HG03342 (cell line): ENCODE results near the gene SVIL.
"Not testable (repeated sequence)": the region's sequence is repeated elsewhere in the genome, so short reads cannot be mapped to it uniquely, and the experiment has no call there.

ENCODE experiments used
- ATAC-seq: cut with Tn5 transposase; IDR thresholded peaks from one replicate; pipeline ENCODE4 v1.9.1; 2021; ENCODE audit warnings: mild to moderate bottlenecking, moderate library complexity; ENCODE audit not compliant: unreplicated experiment

The SVIL gene

DNA sequence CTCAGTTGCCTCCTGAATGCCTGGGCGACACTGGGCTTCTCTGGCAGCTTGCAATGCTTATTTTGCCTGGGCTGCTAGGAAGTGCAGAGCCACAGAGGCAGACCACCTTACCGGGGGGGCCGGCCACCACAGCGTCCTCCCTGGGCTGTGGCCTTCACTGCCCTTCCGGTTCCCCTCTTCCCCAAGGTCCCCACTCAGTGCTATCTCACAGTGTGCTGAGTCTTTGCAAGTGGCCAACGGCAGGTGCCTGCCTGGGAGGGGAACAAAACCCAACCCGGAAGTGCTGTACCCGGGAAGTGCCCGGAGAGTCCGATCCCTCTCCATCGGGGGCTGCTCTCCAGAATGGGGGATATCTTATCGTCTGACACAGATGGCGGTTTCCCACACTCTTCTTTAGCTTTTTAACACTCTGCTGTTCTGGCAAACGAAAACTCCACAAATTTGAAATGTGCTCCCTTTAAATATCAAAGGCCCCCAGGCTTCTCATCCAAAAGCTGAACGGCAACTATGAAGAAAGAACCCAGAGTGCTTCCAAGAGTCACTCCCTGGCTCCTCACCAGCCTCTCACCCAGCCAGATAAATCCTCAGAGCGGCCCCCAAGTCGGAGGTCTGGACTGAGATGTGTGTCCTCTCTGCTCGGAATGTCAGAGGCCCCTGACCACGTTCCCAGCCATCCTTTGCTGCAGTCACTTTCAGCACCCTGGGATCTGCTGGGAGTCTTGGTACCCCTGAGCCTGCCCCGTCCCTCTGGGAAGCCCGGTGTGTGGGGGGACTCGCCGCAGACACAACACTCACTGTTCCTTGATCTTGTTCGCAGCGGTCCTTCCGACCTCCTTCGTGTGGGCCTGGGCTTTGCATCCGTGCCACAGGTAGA, 165.1 kb downstream of the SVIL start:
- ATAC-seq = no peak

DNA sequence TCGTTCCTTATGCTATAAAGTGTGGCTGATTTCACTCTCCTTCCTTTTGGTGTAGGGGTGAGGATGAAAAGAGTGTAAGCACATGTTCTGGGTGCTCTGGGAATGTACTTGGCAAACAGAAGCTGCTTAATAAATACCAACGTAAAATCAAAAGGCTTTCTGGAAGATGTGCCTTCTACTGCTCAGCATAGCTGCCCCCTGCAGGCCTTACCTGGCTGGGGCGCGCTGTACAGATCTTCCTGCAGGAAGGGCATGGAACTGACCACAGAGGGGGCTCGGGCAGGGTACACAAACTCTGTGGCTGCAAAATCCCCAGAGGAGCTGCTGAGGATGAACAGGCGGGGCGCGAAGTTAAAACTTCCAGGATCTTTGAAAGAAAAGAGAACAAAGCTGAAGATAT, 169.4 kb downstream of the SVIL start:
- ATAC-seq = no peak

DNA sequence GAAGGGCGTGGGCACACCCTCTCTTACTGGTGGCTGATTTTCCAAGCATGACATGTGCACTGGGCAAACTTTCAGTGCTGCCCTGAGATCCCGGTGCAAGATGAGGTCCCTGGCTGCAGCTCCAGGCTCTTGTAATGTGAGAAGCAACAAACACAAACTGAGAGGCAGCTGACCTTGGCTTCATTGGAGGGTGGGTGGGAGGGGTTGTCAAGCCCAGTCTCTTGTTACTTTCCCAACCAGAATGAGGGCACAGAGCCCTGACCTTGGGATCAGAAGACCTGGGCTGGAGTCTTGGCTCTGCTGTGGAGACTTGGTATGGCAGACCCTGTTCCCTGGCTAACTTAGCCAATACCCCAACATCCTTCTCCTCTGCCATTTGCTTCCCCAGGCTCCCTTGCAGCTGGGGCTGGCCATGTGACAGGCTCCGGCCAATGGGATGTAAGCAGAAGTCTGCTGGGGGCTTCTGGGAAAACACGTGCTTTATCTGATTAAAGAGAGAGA, 170.1 kb downstream of the SVIL start:
- not testable (repeated sequence) for ATAC-seq

DNA sequence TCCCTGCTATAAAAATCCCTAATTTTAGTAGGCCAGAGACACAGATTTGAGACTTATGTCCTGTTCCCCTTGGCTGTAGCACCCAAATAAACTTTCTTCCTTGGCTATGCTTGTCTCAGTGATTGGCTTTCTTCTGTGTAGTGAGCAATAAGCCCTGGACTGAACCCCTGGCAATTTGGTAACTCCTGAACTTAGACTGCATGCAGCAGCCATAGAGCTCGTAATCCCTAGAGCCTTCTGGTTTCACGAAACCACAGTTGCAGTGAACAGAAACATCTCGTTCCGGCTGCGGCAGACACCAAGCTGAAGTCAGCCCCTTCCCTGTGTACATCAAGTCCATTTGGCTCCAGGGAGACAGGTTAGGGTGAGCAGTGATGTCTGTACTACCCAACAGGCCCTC, 173.7 kb downstream of the SVIL start:
- no peak for ATAC-seq

DNA sequence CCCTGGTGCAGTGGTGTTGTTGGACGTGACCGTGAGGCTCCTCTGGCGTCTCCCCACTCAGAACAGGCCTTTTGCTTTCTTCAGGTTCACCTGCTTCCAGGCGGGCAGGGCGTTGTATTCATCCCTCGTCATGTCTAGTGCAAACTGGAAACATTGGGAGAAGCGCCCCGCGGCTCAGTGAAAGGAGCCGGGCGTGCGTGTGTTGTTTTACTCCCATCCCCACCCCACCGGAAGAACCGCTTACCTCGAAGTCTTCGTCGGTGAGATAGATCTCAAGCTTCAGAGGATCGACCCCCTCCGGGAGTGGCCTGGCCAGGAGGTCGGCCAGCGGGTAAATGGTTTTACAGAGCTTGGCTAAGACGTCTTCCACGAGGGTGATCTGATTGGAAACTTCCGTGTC, 176.6 kb downstream of the SVIL start:
- ATAC-seq = not testable (repeated sequence)

DNA sequence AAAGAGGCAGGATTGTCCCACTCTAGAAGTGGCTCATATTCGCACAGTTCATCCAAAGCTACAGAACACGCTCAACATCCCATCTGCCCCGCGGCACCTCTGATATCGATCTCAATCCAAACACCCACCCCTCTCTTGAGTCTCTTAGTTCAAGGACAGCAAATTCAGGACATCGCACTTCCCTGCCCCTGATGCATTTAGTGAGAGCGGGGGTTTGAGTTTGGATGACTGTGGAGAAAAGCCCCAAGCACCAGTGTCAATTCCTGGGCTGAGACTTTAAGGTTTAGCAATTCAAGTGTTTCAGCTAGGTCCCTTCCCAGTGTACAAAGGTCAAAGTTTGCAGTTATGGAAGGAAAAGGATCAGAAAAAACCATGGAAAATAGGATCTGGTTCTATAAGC, 179.7 kb downstream of the SVIL start:
- no peak for ATAC-seq

DNA sequence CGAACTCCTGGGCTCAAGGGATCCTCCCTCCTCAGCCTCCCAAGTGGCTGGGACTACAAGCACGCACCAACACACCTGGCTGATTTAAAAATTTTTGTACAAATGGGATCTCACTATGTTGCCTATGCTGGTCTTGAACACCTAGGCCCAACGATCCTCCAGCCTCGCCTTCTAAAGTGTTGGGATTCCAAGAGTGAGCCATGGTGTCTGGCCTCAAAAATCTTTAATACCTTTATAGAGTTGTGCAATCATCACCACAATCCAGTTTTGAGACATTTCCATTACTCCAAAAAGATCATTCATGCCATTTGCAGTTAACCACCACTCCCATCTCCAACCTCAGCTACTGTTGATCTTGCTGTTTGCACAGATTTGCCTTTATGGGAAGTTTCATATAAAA, 180.5 kb downstream of the SVIL start:
- no peak for ATAC-seq

DNA sequence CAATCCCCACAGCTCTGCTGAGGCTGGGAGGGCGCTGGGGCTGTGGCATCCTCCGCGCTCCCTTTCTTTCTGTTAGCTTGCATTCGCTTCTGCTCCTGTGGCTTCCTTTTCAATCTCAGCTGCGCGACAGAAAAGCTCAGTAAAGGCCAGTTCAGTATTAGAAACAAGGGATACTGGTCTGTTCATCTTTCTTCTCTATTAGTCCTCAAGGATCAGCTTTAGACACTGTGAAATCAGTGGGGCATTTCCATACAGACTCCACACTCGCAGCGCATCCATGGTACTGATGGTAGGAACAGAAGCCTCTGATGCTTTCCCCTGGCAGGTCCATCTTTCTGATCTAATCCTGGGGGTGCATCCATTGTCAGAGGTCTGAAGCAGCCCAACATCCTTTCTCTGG, 182.2 kb downstream of the SVIL start:
- ATAC-seq = no peak

DNA sequence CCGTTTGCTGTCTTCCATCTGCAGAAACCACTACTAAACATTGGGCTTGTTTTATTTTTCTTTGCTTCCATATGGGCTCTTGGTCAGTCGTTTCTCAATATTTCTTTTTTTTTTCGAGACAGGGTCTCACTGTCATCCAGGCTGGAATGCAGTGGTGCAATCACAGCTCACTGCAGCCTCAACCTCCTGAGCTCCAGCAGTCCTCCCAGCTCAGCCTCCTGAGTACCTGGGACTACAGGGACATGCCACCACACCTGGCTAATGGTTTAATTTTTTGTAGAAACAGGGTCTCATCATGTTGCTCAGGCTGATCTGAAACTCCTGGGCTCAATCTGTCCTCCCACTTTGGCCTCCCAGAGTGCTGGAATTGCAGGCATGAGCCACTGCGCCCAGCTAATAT, 182.8 kb downstream of the SVIL start:
- ATAC-seq = no peak

DNA sequence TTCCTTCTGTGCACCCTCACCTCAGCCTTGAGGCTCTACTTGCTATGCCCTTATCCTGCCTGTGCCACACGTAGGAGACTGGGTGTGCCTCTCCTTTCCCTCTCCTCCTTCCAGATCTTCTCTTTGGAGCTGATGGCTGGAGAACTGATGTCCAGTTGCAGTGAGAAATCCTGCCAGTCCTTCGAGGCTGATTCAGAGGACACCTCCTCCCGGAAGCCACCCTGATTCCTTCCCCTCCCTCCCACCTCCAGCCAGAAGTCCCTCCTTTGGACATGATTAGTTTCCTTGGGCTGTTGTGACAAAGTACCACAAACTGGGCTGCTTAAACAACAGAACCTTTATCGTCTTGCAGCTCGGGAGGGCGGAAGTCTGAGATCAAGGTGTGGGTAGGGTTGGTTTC, 184.4 kb downstream of the SVIL start:
- no peak for ATAC-seq

DNA sequence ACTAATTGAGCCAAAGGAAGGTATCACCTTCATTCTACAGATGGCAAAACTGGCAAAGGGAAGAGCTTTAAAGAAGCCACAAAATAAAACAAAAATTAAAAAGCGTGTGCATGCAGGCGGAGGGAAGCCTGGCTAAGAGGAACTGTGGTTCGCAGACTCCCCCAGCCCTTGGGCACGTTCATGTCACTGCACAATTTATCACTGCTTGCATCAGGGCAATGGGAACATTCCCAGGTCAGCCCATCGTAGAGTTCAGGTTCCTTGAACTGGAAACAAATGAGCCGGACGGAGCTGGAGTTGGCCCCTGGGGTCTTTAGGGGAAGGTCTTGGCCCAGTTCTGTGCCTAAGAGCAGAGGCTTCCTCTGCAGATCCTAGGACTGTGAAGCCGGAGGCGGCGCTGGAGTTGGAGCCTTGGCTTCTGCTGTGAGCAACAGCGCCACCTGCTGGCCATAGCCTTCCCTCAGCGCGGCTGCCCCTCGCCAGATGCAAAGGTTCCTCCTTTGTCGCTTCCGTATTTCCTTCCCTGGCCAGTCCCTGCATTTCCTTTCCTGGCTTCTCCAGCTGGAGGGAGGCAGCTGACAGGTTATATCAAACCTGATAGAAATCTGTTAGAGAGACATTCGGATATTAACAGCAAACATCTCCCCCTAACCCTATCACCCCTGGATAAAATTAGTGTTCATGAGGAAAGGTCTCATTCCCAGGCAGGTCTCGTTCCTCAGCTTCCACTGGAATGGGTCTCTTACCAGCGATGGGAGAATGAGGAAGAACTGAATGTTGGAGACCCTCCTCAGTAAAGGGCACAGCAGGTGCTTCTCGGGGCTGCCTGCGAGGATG, 185.8 kb downstream of the SVIL start:
- peak; percentile 90 for ATAC-seq

DNA sequence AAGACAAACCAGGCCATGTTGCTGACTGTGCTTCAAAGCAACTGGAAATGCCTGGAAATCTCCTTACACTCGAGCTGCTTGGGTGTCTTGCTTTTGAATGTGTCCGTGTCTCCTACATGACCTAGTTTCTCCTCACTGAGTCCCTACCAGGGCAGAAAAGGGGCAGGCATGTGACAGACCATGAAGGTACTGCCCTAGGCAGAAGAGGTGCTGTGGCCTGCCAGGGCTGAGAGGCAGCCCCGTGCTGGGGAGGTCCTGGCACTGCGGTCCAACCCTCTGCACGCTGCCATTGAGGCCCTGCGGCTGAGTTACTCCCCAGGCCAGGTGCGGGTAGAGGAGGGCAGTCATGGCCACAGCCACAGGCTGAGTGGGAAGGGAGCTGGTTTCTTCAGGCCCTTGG, 186.6 kb downstream of the SVIL start:
- ATAC-seq = no peak

DNA sequence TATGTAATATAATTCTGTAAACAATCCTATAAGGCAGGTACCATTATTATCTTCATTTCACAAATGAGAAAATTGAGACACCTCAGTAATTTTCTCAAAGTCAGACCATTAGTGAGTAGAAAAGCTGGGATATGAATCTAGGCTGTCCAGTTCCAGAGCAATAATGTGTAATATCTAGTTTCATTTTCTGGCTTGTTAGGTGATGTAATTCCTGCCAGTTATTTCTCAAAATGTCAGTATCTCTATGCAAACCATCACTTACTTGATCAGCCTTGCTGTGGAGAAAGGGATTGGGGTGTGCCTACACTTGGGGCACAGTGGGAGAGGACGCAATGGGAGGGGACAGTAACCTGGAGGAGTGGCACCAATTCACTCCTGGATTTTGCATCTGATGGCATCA, 188.4 kb downstream of the SVIL start:
- ATAC-seq = no peak

DNA sequence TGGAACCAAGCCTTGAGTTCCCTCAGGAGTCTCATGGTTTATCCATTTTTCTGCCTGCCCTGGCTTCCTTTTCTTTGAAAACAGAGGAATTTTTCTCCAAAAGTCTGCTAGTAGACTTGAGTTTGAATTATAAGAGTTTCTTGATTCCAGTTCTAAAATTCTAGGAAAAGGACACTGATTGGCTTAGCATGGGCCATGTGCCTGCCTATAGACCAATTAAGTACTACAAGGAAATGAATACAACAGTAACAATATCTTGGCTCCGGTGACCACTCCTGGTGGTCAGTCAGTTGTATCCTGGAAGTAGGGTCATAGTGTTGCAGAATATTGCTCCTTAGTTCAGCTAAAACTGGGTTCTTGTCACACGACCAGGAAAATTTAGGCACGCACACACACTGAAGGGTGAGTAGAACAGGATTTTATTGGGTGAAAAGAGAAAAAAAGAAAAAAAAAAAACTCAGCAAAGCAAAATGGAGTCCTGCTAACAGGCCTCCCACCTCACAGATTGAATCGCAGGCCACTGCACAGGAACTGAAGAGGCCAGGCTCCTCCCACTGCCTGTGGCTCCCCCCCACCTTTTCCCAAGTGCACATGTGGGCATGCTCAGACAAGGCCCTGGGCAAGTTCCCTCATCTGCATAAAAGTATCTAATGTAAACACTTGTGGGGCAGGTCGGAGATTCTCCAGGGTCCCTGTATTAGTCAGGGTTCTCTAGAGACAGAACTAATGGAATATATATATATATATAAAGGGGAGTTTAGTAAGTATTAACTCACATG, 190.8 kb downstream of the SVIL start:
- ATAC-seq = no peak

DNA sequence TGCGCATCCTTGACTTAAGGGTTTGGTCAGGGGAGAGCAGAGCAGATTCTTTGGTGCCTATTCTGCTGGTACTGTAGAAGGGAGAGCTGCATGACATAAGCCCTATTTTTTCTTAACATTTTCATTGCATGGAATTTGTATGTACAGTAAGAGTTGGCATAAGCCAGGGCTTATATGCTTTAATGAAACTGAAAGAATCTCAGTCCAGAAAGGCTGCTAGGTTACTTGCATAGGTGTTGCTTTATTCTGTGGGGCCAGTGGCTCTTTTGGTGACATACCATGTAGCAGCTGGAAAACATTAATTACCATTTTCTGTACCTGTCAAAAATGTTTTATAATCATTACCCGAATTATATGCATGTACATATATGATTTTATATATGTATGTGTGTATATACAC, 193.8 kb downstream of the SVIL start:
- no peak for ATAC-seq

DNA sequence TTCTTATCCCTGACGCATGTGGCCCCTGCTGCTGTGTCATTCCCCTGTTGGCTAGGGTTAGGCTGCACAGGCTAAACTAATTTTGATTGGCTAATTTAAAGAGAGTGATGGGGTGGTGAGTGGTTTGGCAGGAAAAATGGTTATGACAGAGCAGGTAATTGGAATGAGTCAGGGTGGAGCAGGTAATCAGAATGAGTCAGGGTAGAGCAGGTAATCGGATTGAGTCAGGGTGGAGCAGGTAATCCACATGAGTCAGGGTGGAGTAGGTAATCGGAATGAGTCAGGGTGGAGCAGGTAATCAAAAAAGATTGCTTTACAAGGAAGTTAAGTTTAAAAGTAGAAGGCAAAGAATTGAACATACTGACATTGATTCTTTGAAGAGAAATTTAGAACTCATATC, 195.8 kb downstream of the SVIL start:
- ATAC-seq = not testable (repeated sequence)

DNA sequence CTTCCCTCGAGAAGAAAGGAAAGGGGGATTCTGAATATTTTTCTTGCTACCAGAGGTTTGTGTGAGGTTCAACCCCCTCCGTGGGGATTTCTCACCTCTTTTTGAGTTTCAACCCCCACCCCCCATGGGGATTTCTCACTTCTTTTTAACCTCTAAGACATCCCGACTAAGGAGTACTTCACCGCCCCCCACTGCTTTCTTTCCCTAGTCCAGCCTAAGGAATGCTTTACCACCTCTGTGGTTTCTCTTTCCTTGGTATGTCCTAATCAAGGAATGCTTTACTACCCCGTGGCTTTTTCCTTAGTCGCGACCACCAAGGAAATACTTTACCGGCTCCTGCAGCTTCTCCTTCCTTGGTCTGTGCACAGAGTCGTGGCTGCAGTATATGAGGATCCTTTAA, 196.5 kb downstream of the SVIL start:
- ATAC-seq = no peak

DNA sequence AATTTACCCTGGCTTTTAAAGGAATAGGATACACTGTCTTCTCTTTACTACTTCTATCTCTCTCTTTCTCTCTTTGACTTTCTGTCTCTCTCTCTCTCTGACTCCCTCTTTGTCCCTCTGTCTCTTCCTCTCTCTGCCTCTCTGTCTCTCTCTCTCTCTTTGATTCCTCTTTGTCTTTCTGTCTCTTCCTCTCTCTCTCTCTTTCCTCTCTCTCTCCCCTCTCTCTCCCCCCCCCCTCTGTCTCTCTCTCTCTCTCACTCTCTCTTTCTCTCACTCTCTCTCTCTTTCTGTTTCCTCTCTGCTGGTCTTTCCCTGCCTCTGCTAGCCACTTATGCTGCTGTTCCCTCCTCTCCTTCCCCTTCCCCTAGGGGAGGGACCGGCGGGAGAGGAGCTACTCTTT, 196.9 kb downstream of the SVIL start:
- ATAC-seq = no peak

DNA sequence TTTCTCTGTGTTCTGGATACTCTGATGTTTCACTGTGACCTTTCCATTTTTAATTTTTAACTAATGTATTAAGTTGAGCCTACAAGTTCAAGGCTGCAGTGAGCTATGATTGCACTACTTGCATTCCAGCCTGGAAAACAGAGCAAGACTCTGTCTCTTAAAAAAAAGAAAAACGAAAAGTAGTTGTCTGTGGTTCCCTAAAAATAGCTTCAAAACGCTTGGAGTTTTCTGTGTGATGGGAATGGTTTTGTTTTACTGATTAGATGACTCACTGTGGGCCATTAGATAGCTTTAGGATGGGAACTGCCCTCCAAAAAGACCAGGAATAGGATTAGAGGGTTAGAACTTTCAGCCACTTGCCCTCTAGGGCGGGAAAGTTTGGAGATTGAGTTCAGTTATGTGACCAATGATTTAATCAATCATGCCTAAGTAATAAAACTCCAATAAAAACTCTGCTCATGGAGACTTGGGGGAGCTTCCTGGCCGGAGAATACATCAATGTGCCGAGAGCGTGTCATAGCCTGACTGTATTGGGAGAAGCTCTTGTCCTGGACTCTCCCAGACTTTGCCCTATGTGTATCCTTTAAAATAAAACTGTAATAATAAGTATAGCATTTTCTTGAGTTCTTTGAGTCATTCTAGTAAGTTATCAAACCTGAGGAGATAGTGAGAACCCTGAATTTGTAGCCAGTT, 198.8 kb downstream of the SVIL start:
- ATAC-seq = no peak

DNA sequence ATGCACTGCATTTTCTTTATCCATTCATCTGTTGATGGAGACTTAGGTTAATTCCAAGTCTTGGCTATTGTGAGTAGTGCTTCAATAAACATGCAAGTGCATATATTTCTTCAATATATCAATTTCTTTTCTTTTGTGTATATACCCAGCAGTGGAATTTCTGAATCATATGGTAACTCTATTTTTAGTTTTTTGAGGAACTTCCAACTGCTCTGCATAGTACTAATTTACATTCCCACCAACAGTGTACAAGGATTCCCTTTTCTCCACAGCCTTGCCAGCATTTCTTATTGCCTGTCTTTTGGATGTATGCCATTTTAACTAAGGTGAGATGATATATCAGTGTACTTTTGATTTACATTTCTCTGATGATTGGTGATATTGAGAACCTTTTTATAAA, 200.7 kb downstream of the SVIL start:
- ATAC-seq = no peak

DNA sequence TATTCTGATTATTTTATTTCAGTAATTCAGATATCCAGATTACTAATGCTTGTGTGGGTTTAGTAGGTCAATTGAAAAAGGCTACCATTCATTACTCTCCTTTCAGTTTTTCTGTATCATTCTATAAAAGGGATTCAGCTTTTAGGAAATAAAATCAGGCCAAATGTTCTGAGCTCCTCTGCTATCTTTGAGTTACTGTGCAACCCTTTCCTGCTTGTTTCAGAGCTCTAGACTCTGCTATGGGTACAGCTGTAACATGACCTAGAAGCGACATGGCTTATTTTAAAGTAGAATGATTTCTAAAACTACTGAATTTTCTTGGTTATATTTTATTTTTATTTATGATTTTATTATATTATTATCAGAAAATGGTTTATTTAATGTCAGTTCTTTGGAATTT, 203.1 kb downstream of the SVIL start:
- no peak for ATAC-seq
